Right atrium auricular region (tissue), 2 donors: ENCODE results near the gene RALGAPB. TPM values are rescaled to one million over a fixed set of nuclear protein-coding genes. Genes with fewer than 3 reads are reported as not detected.
A peak's percentile ranks its signal among the peaks of the same experiment; 100 is the strongest.

Experiments
- DNase-seq: peaks from one replicate; pipeline ENCODE4 v3.0.0-alpha.2; 2019; ENCODE audit warnings: low spot score
- H3K27ac ChIP-seq, 2 donors: fragments of 200-600 bp; sonication (generic); 1 replicate in 1 of 2; 2 replicates in 1 of 2; pipeline ENCODE4 v1.5.1; 2016 to 2019
- H3K27me3 ChIP-seq, 2 donors: fragments of 200-600 bp; sonication (generic); one replicate each; pipeline versions ENCODE4 v1.5.1 to v1.6.0; 2017 to 2019
- H3K36me3 ChIP-seq: fragments of 200-600 bp; sonication (generic); one replicate; pipeline ENCODE4 v1.5.1; 2016
- H3K4me1 ChIP-seq, 2 donors: fragments of 200-600 bp; sonication (generic); one replicate each; pipeline versions ENCODE4 v1.5.1 to v1.6.0; 2017 to 2019
- H3K4me3 ChIP-seq, 2 donors: fragments of 200-600 bp; sonication (generic); 1 replicate in 1 of 2; 2 replicates in 1 of 2; pipeline ENCODE4 v1.5.1; 2017 to 2019; ENCODE audit warnings: mild to moderate bottlenecking in 1 of 2, moderate library complexity in 1 of 2
- H3K9me3 ChIP-seq, 2 donors: fragments of 200-600 bp; sonication (generic); one replicate each; pipeline ENCODE4 v1.5.1; 2019
- total RNA-seq, 2 donors: library from RNA; depleted of rRNA; stranded (reverse); fragments of >200 nt; gene quantifications; one replicate each; pipeline ENCODE4 v1.1.0, GENCODE V29; 2016
- TF ChIP-seq, protein P1 (sequence below), 2 donors: fragments of 200-600 bp; sonication (generic); IDR thresholded peaks; one replicate each; pipeline ENCODE4 v1.5.1; 2019; ENCODE audit warnings: antibody characterized with exemption in 2 of 2

The RALGAPB gene
- total RNA-seq, 2 donors from 2014 or later, result 24.6 to 24.8 TPM

DNA sequence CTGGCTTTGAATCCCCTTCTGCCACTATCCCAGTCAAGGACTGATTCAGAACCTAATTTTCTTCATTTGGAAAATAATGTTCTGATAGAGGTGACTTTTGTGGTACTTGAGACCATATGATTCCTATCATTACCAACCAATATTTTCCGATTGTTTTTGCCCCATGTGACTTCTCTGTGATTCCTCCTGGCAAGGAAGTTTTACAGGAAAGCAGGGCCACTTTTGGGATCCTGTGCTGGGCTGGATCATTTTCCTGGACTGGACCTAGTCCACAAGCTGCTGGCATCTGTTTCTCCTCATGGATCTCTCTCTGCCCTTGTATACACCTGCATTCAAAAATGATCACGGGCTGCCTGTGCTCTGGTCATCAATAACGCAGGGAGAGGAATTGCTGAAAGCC lies 23.6 kb upstream of the RALGAPB start:
- H3K4me3 ChIP-seq, result no peak overlapping the region
- no peaks in the 10 kb centered on the region for H3K9me3 ChIP-seq
- no peak for DNase-seq
- H3K27me3 ChIP-seq, result no peaks in the 10 kb centered on the region
- TF ChIP-seq, protein P1, sequence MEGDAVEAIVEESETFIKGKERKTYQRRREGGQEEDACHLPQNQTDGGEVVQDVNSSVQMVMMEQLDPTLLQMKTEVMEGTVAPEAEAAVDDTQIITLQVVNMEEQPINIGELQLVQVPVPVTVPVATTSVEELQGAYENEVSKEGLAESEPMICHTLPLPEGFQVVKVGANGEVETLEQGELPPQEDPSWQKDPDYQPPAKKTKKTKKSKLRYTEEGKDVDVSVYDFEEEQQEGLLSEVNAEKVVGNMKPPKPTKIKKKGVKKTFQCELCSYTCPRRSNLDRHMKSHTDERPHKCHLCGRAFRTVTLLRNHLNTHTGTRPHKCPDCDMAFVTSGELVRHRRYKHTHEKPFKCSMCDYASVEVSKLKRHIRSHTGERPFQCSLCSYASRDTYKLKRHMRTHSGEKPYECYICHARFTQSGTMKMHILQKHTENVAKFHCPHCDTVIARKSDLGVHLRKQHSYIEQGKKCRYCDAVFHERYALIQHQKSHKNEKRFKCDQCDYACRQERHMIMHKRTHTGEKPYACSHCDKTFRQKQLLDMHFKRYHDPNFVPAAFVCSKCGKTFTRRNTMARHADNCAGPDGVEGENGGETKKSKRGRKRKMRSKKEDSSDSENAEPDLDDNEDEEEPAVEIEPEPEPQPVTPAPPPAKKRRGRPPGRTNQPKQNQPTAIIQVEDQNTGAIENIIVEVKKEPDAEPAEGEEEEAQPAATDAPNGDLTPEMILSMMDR (IDR thresholded peaks at IDR 0.05), result no peak
- H3K27ac ChIP-seq, result no peak overlapping the region
- H3K36me3 ChIP-seq, result peaks cover 8% of the 10 kb centered on the region
- peaks cover 0 to 14% of the 10 kb centered on the region in 2 donors for H3K4me1 ChIP-seq

DNA sequence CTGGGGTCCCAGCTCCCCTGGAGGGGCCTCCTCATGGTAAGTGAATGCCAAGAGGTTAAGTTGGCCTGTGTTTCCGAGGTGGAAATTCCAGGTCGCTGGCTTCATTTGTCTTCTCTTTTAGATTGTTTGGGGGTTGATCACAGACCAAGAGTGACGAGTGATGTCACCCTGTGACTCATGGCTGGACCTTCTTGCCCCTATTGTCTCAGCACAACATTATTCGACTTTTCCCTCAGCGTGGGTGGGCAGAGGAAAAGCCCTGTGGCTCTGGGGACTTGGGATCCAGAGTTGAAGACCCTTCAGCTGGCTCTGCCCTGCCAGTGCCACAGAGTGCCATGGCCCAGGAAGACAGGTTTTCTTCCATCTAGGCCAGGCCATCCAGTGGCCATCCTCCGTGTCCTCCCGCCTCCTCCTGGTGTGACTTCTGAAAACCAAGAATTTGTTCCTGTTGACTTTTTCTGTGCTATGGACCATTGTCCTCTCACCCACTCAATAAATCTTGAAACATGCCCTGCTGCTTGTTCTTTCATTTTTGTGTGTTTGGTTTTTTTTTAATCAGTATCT lies 22.1 kb upstream of the RALGAPB start:
- TF ChIP-seq, protein P1 (IDR thresholded peaks at IDR 0.05), result no peak
- no peaks in the 10 kb centered on the region for H3K27me3 ChIP-seq
- H3K4me3 ChIP-seq, result no peak overlapping the region
- no peak for DNase-seq
- H3K4me1 ChIP-seq, result peaks cover 0 to 14% of the 10 kb centered on the region in 2 donors
- H3K9me3 ChIP-seq, result no peaks in the 10 kb centered on the region
- peaks cover 8% of the 10 kb centered on the region for H3K36me3 ChIP-seq
- H3K27ac ChIP-seq, result no peak overlapping the region

- H3K27ac ChIP-seq, result peak overlapping the region; percentile 31 to 57
- no peak overlapping the region for H3K4me3 ChIP-seq
- H3K27me3 ChIP-seq, result no peaks in the 10 kb centered on the region
- peaks cover 8% of the 10 kb centered on the region for H3K36me3 ChIP-seq
- TF ChIP-seq, protein P1 (IDR thresholded peaks at IDR 0.05), result no peak
- no peak for DNase-seq
- H3K9me3 ChIP-seq, result no peaks in the 10 kb centered on the region
- H3K4me1 ChIP-seq, result no peaks in the 10 kb centered on the region
Observed at GRCh38 chr20:38452880-38453624, 19.6 kb upstream of the RALGAPB start.

GRCh38 chr20:38453941-38454340 lies 18.7 kb upstream of the RALGAPB start:
- DNase-seq, result no peak
- H3K27ac ChIP-seq, result no peak overlapping the region
- no peaks in the 10 kb centered on the region for H3K27me3 ChIP-seq
- peaks cover 8% of the 10 kb centered on the region for H3K36me3 ChIP-seq
- H3K4me1 ChIP-seq, result no peaks in the 10 kb centered on the region
- no peak overlapping the region for H3K4me3 ChIP-seq
- H3K9me3 ChIP-seq, result no peaks in the 10 kb centered on the region
- TF ChIP-seq, protein P1 (IDR thresholded peaks at IDR 0.05), result no peak

GRCh38 chr20:38454556-38455473 lies 17.8 kb upstream of the RALGAPB start:
- TF ChIP-seq, protein P1 (IDR thresholded peaks at IDR 0.05), result no peak
- no peak for DNase-seq
- Histone ChIP-seq H3K9me3 (no peaks in the 10 kb centered on the region), H3K27ac (no peak overlapping the region), H3K27me3 (no peaks in the 10 kb centered on the region), H3K4me3 (no peak overlapping the region), H3K4me1 (no peaks in the 10 kb centered on the region), H3K36me3 (peaks cover 8% of the 10 kb centered on the region)
